ENCODE data around the gene RASA2. TPM values are rescaled to one million over a fixed set of nuclear protein-coding genes. Genes with fewer than 3 reads are reported as not detected.

Gene RASA2
- total RNA-seq, 1 donor from 2014 or later, result 19.2 TPM

- peak; percentile 64 for DNase-seq (ENCODE audit: low read depth)
Measured at GRCh38 chr3:141646760-141647561, 160.1 kb downstream of the RASA2 start.

GRCh38 chr3:141647562-141647915 is 160.7 kb downstream of the RASA2 start:
- DNase-seq (ENCODE audit: low read depth), result no peak

GRCh38 chr3:141648055-141648910 is 161.5 kb downstream of the RASA2 start:
- DNase-seq (ENCODE audit: low read depth), result no peak

DNA sequence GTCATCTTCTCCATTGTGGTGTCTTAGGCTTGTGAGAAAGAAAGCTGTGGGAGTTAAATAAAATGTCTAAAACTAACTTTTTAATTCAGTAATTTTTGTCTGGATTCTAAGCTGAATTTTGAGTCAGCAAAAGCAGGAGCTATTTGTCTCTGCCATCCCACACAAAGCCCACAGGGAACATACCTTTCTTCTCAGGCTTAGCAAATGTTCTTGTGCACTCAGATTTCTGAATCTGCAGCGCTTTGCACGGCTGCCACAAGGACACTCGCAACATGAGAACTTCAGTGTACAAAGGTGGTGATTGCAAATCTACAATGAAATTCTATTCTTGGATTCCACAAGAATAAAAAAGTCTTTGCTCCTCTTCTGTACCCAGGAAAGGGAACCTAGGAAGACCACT is 163.0 kb downstream of the RASA2 start:
- DNase-seq (ENCODE audit: low read depth), result no peak

GRCh38 chr3:141650783-141651182 is 164.0 kb downstream of the RASA2 start:
- no peak for DNase-seq (ENCODE audit: low read depth)

DNA sequence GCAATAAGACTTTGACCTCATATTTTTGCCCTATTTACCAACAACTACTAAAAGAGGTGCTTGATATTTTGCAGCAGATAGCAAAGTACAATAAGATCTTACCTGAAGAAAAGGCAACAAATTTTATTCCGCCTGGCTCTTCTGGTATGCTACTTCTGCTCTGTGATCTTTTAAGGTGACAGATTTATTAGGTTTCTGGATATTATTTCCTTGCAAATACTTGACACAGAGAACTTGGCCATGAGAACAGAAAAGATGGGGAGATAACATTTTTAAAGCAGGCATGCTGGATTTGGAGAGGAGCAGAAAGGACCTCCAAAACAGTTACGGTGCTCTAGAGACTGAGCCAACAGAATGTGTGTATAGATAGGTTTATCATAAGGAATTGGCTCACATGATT is 164.6 kb downstream of the RASA2 start:
- DNase-seq (ENCODE audit: low read depth), result no peak

DNA sequence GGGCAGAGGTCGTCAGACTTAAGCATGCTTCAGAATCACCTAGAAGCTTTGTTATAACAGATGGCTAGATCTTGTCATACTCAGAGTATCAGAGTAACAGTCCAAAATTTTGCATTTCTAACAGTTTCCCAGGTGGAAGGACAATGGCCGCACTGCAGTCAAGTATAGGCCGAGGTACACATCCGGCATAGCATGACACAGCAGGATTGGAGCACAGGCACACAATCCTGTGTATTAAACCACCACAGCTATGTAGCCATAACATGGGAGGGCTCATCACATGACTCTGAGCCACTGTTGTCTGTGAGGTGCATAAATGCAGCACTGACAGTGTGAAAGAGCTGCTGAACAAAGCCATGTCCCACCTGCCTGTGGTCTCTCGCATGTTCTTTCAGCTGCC is 165.5 kb downstream of the RASA2 start:
- no peak for DNase-seq (ENCODE audit: low read depth)

DNA sequence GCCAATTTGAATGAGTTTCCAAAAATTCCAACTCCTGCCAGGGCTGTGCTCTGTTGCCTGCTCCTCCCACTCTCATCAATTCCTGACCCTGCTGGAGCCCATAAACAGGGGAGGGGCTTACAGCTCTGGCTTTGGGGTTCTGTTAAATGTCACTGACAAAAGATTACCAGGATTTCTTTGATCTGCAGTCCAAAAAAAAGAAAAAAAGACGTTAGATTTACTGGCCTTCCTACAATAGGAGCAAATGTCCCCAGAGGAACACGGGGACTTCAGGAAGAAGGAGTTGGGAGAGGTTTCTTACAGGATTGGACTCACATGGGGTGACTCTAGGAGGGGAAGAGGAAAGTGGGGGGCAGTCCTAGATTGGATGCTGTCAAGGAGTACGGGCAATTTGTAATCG is 167.0 kb downstream of the RASA2 start:
- no peak for DNase-seq (ENCODE audit: low read depth)

DNA sequence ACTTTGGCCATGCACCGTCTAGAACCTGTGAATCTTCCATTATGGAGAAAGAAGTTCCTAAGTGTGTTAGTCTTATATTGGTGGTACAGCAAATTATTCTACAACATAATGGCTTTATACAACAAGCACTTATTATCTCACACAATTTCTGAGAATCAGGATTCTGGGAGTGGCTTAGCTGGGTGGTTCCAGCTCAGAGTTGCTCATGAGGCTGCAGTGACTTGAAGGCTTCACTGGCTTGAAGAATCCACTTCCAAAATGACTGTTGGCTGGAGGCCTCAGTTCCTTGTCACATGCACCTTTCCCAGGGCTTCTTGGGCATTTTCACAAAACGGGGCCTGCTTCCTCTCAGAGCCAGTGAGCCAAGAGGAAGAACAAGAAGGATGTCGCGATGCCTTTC is 169.0 kb downstream of the RASA2 start:
- DNase-seq (ENCODE audit: low read depth), result no peak

DNA sequence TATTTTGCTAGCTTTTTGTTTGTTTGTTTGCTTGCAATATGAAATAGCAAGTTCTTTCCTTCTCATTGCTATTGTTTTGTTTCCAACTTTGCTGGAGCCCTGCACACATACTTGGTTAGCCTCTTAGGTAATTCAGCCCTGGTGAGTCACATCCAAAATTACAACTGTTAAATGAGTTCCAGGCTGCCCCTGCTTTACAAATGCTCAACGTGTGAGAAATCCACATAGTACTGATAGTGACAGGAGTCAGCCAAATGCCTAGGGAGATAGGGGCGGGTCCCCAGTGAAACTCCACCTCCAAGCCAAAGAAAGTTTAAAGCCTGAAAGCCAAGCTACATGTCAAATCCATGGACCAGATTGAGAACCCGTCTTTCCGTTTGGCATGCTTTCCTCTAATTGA is 169.9 kb downstream of the RASA2 start:
- DNase-seq (ENCODE audit: low read depth), result peak; percentile 65

DNA sequence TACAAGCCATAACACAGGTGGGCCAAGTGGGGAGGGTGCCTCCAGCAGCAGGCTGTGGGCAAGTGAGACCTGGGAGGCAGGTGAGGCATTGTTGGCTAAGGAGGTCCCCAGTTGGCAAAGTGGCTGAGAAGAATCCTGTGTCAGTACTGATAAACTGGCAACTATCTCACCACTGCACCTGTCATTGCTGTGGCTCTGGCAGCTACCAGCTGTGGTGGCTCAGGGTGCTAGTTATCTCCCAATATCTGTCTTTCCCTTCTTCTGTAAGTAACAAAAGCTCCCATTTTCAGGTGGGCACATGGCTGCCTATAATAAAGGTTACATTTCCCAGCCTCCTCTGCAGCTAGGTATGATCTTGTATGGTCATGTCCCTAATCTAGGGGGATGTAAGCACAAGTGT is 170.7 kb downstream of the RASA2 start:
- no peak for DNase-seq (ENCODE audit: low read depth)

DNA sequence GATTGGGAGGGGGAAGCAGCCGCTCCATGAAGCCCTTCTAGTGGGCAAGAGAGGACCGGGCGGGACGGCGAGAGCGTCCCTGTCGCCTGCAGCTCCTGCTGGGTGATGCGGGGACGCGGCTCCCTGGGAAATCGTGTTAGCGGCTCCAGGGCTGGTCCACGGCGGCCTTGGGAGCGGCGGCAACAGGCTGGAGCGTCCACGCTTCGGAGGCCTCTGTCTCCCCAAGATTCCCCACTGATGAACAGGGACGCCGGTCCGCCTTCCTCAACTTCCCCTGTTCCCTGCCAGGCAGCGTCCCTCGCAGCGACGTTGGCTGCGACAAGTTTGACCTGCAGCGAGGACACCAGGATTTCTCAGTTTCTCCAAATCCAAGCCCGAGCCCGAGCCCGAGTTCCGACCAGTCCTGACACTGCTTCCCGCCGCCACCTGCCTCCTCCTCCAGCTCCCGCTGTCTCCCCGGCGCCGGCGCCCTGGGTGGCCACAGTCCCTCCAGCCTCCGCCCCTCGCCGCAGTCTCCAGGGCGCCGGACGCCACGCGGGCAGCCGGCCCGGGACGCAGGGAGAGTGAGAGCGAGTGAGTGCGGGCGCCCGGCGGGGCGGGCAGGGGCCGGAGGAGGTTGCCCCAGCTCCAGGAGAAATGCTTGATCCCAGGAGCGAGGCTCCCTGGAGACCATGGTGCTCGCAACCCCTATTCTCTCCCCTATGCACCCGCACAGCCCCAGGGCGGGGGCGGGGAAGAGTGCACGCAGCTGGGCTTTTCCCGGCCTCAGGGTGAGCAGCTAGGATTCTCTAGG is 173.2 kb downstream of the RASA2 start:
- DNase-seq (ENCODE audit: low read depth), result no peak

GRCh38 chr3:141660614-141660947 is 173.8 kb downstream of the RASA2 start:
- DNase-seq (ENCODE audit: low read depth), result no peak

DNA sequence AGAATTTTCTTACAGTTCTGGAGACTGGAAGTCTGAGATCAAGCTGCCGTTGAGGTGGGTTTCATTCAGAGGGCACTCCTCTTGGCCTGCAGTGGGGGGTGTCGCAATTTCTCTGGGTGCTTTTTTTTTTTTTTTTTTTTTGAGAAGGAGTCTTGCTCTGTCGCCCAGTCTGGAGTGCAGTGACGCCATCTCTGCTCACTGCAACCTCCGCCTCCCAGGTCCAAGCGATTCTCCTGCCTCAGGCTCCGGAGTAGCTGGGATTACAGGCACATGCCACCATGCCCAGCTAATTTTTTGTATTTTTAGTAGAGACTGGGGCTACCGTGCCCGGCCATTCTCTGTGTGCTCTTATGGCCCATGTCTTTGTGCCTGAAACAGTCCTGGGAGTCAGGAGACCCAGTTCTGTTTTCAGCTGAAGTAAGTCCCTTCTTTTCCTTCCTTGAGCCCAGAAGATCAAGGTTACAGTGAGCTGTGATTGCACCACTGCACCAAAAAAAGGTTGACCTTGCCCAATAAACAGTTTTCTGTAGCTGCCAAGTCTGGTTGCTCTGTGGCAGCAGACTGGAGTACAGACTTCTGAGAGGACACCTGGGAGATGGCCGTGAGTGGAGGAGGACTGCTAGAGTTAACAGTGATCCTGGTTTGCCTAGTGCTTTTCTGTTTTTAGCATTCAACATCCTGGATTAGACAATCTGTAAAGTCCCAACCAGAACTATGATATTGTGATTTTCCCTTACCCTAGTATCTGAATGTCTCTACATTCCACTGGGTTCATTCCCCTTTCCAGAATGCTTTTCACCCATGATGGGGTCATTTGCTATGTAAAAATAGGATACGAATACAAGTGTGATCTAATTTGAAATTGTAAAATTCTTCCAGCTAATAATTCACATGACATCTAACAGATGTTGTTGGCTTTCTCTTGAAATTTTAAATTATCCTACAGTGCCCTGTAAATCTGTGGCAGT is 174.7 kb downstream of the RASA2 start:
- no peak for DNase-seq (ENCODE audit: low read depth)

GRCh38 chr3:141663993-141664392 is 177.2 kb downstream of the RASA2 start:
- DNase-seq (ENCODE audit: low read depth), result no peak

Other genes starting within 250 kb of the RASA2 start
- 213 and 340 TPM in 2 replicates for gene ZBTB38, start 118.5 kb upstream of the RASA2 start, total RNA-seq

Data from renal cortical epithelial cell (primary cell).